SK-N-DZ (cell line): ENCODE results near the gene MCRIP2.
A peak's percentile ranks its signal among the peaks of the same experiment; 100 is the strongest.

Experiments
- DNase-seq: peaks from one replicate; pipeline ENCODE4 v3.0.0-alpha.2; 2015; ENCODE audit warnings: low spot score

Gene MCRIP2

GRCh38 chr16:616733-617586 is 24.7 kb upstream of the MCRIP2 start:
- no peak for DNase-seq

GRCh38 chr16:617855-618254 is 23.8 kb upstream of the MCRIP2 start:
- DNase-seq: no peak

GRCh38 chr16:619476-620100 is 22.0 kb upstream of the MCRIP2 start:
- no peak for DNase-seq

GRCh38 chr16:620700-621525 is 20.7 kb upstream of the MCRIP2 start:
- no peak for DNase-seq

- no peak for DNase-seq
Measured at GRCh38 chr16:621526-622105, 20.0 kb upstream of the MCRIP2 start.

- DNase-seq: no peak
Measured at GRCh38 chr16:622920-623280, 18.7 kb upstream of the MCRIP2 start.

- peak; percentile 78 for DNase-seq
Measured at GRCh38 chr16:624526-625070, 17.0 kb upstream of the MCRIP2 start.

GRCh38 chr16:625117-625976 is 16.3 kb upstream of the MCRIP2 start:
- DNase-seq: no peak

- DNase-seq: no peak
Measured at GRCh38 chr16:625977-626765, 15.5 kb upstream of the MCRIP2 start.

GRCh38 chr16:626787-627453 is 14.7 kb upstream of the MCRIP2 start:
- DNase-seq: no peak

- no peak for DNase-seq
Measured at GRCh38 chr16:627454-628239, 14.0 kb upstream of the MCRIP2 start.

- no peak for DNase-seq
Measured at GRCh38 chr16:628321-629061, 13.1 kb upstream of the MCRIP2 start.

GRCh38 chr16:629185-629832 is 12.3 kb upstream of the MCRIP2 start:
- peak; percentile 82 for DNase-seq

GRCh38 chr16:629833-630248 is 11.8 kb upstream of the MCRIP2 start:
- DNase-seq: no peak

- DNase-seq: peak; percentile 44
Measured at GRCh38 chr16:630249-630814, 11.3 kb upstream of the MCRIP2 start.

GRCh38 chr16:630815-631405 is 10.7 kb upstream of the MCRIP2 start, which contains the start of gene WFIKKN1:
Gene WFIKKN1, plus strand, starts transcription at chr16:630985. Its CDS starts 269 bp downstream, at chr16:631254.
- DNase-seq: peak; percentile 54
